Endothelial cell (in vitro differentiated cells): ENCODE data around the gene CBL. TPM values are rescaled to one million over a fixed set of nuclear protein-coding genes. Genes with fewer than 3 reads are reported as not detected.

Experiments used
- DNase-seq: peaks from one replicate; pipeline ENCODE4 v3.0.0; 2021; ENCODE audit warnings: low spot score
- H3K27ac Mint-ChIP-seq: one replicate; pipeline ENCODE4 v1.8.0; 2021; ENCODE audit warnings: mixed read lengths, inconsistent platforms; ENCODE audit not compliant: unreplicated experiment
- H3K27me3 Mint-ChIP-seq: one replicate; pipeline ENCODE4 v1.8.0; 2021; ENCODE audit warnings: mild to moderate bottlenecking, moderate library complexity, mixed read lengths, inconsistent platforms; ENCODE audit not compliant: unreplicated experiment
- H3K36me3 Mint-ChIP-seq: one replicate; pipeline ENCODE4 v1.8.0; 2021; ENCODE audit warnings: mild to moderate bottlenecking, low read depth, mixed read lengths, inconsistent platforms; ENCODE audit not compliant: unreplicated experiment
- H3K4me1 Mint-ChIP-seq: one replicate; pipeline ENCODE4 v1.8.0; 2021; ENCODE audit warnings: mild to moderate bottlenecking, mixed read lengths, inconsistent platforms; ENCODE audit not compliant: unreplicated experiment
- H3K4me3 Mint-ChIP-seq: one replicate; pipeline ENCODE4 v1.8.0; 2021; ENCODE audit warnings: mild to moderate bottlenecking, mixed read lengths, inconsistent platforms; ENCODE audit not compliant: unreplicated experiment
- H3K9me3 Mint-ChIP-seq: one replicate; pipeline ENCODE4 v1.8.0; 2021; ENCODE audit warnings: mixed read lengths, inconsistent platforms; ENCODE audit not compliant: unreplicated experiment
- total RNA-seq: library from RNA; stranded (reverse); fragmentation: NEBNext Ultra II Directional; extraction: Animal tissue kit (Norgen Biotek cat#: 25700); gene quantifications from one replicate; pipeline ENCODE4 v1.2.1, GENCODE V29; 2021; ENCODE audit not compliant: unreplicated experiment
- TF ChIP-seq, protein P1 (sequence below): fragments of 200-600 bp; sonication (generic); IDR thresholded peaks from one replicate; pipeline ENCODE4 v1.5.0; 2021; ENCODE audit warnings: antibody characterized with exemption; ENCODE audit not compliant: unreplicated experiment

The CBL gene
- total RNA-seq, 1 donor from 2014 or later = 47.5 TPM

DNA sequence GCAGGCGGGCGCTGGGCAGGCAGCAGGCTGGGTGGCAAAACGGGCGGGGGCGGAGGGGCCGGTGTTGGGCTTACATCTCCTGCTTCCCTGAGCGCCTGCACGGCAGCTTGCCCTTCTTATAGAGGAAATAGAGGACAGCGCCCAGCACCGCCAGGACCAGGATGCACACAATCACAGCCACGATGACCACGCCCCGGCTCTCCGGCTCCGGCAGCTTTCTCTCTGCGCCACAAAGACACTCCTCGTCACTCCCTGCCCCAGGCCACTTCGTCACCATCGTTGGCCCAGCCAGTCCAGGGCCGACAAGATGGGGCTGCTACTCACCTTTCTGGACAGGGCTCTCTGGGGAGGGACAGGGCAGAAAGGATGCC is 104.5 kb downstream of the CBL start:
- peaks cover 15% of the 10 kb centered on the region for H3K27me3 Mint-ChIP-seq
- DNase-seq = no peak
- no peak overlapping the region for H3K4me3 Mint-ChIP-seq
- H3K27ac Mint-ChIP-seq = no peak overlapping the region
- H3K4me1 Mint-ChIP-seq = peaks cover 6% of the 10 kb centered on the region
- H3K36me3 Mint-ChIP-seq = peaks cover 15% of the 10 kb centered on the region
- TF ChIP-seq, protein P1, sequence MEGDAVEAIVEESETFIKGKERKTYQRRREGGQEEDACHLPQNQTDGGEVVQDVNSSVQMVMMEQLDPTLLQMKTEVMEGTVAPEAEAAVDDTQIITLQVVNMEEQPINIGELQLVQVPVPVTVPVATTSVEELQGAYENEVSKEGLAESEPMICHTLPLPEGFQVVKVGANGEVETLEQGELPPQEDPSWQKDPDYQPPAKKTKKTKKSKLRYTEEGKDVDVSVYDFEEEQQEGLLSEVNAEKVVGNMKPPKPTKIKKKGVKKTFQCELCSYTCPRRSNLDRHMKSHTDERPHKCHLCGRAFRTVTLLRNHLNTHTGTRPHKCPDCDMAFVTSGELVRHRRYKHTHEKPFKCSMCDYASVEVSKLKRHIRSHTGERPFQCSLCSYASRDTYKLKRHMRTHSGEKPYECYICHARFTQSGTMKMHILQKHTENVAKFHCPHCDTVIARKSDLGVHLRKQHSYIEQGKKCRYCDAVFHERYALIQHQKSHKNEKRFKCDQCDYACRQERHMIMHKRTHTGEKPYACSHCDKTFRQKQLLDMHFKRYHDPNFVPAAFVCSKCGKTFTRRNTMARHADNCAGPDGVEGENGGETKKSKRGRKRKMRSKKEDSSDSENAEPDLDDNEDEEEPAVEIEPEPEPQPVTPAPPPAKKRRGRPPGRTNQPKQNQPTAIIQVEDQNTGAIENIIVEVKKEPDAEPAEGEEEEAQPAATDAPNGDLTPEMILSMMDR = no peak
- no peaks in the 10 kb centered on the region for H3K9me3 Mint-ChIP-seq

DNA sequence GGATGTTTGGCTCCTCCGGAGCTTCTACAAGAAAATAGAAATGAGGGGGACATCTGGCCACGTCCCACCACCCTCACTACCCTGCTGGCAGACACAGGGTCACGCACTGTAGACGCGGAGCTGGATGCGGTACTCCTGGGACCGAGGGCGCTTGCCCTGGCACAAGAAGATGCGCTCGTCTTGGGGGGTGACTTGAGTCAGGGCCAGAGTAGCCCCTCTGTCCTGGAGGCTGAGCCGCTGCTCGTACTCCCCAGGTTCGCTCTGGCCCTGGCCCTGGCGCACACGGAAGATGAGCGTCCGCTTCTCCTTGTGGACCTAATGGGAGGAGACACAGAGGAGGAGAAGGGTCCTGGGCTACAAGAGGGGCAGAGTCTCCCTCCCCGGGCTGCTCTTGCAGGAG is 108.6 kb downstream of the CBL start:
- Mint-ChIP-seq H3K27me3 (peaks cover 10% of the 10 kb centered on the region), H3K4me1 (peaks cover 17% of the 10 kb centered on the region), H3K36me3 (peaks cover 9% of the 10 kb centered on the region), H3K4me3 (no peak overlapping the region), H3K9me3 (no peaks in the 10 kb centered on the region), H3K27ac (no peak overlapping the region)
- no peak for DNase-seq
- TF ChIP-seq, protein P1 = no peak

DNA sequence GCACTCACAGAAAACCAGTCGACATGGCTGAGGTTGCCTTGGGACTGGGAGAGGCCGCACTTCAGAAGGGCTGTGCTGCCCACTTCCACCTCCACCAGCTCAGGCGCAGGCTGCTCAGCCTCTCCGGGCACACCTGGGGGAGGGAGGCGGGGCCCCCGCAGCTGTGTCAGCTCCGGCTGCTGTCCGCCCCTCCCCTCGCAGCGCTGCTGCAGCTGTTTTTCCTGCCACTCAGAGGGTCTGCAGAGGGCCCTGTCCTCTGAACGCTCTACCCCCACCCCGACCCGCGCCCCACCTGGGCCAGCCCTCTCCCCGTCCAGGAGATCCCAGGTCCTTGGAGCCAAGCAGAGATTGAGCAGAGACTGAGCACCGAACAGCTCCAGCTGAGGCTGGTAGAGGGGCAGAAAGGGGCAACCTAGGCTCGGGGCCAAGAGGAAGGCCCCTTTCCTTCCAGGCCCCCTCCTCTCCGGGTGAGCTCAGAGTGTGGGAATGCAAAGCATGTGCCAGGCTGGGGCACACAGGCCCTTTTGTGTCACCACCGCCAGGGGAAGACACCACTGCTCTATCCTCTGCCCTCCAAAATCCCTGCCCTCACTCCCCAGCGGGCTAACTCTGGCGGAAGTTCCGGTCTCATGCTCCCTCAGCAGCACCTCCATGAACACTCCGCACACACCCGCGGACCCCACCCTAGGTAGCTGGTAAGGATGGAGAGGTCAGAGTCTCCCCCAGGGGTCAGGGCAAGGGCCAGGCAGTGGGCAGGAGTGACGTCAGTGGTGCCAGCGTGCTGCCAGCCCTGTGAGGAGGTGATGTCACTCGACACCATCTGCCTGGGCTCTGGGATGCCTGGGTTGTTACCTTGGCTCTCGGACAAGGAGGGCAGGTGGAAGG is 109.2 kb downstream of the CBL start:
- H3K9me3 Mint-ChIP-seq = no peaks in the 10 kb centered on the region
- H3K36me3 Mint-ChIP-seq = peaks cover 7% of the 10 kb centered on the region
- TF ChIP-seq, protein P1 = peak; percentile 41
- H3K4me1 Mint-ChIP-seq = peaks cover 21% of the 10 kb centered on the region
- no peak for DNase-seq
- peaks cover 11% of the 10 kb centered on the region for H3K27me3 Mint-ChIP-seq
- no peak overlapping the region for H3K27ac Mint-ChIP-seq
- peak overlapping the region; percentile 51 for H3K4me3 Mint-ChIP-seq

DNA sequence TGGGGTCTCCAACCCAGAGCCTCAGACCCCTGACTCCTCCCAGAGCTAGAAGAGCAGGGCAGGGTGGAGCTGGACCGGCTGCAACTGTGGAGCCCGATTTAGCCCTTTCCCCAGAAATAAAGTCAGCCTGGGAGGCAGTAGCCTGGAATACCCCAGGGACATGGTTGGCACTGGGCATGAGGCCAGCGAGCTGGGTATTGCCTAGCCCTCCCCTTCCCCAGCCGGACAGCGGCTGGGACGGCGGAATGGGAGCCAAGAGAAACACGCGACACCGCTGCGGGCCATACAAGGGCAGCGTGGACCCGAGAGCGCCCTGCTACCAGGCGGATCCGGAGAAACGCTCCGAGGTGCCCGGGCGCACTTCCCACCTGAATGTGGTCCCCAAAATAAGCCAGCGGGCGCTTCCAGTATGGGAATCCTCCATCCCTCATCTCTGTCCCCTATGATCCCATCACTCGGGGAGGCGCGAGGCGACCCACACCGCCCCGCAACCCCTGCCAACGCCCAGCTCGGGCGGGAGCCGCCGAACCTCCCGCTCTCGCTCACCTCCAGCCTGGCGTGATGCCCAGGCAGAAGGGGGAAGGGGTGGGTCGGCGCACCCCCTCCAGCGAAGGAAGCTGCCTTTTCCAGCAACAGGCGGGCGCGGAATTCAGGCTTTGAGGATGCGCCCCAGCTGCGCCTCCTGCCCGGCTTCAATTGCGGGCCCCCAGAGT is 110.0 kb downstream of the CBL start:
- Mint-ChIP-seq H3K9me3 (no peaks in the 10 kb centered on the region), H3K4me1 (peaks cover 21% of the 10 kb centered on the region), H3K4me3 (peak overlapping the region; percentile 80), H3K27ac (no peak overlapping the region), H3K27me3 (peaks cover 11% of the 10 kb centered on the region), H3K36me3 (peaks cover 3% of the 10 kb centered on the region)
- no peak for DNase-seq
- TF ChIP-seq, protein P1 = no peak
